GM19193 (cell line): Measurements from ENCODE around the gene FOXG1.

Experiments
- POLR2A ChIP-seq: IDR thresholded peaks from 4 replicates; pipeline ENCODE4 v1.6.1; 2011; ENCODE audit not compliant: insufficient read depth, insufficient read length; ENCODE audit errors: extremely low read depth

The FOXG1 gene

DNA sequence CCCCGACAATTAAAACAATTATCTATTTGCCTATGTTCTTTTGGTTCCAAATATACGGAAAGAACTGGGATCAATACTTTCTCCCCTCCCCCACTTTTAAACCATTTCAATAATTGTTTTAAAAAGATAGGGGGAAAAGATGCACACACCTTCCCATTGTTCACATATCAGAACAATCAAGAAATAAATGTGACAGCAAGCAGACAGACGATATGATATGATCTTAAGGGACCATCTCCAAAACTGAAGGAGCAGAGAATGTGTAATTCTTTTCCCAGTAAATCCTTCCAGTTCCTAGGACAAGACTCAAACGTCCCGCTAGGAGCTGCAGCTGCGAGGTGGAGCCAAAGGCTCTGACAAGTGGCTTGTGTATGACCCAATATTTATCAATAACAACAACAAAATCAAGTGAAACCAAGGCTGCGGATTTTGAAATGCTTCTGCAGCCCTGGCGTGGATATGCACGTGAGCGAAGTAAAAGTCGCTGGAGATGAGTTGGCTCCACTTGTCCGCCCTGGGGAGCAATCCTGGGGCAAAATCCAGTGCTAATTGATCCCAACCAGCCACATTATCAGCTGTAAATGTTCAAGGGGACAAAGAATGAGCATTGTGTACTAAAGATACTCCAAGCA lies 8.2 kb upstream of the FOXG1 start:
- TF ChIP-seq POLR2A, result no peak

DNA sequence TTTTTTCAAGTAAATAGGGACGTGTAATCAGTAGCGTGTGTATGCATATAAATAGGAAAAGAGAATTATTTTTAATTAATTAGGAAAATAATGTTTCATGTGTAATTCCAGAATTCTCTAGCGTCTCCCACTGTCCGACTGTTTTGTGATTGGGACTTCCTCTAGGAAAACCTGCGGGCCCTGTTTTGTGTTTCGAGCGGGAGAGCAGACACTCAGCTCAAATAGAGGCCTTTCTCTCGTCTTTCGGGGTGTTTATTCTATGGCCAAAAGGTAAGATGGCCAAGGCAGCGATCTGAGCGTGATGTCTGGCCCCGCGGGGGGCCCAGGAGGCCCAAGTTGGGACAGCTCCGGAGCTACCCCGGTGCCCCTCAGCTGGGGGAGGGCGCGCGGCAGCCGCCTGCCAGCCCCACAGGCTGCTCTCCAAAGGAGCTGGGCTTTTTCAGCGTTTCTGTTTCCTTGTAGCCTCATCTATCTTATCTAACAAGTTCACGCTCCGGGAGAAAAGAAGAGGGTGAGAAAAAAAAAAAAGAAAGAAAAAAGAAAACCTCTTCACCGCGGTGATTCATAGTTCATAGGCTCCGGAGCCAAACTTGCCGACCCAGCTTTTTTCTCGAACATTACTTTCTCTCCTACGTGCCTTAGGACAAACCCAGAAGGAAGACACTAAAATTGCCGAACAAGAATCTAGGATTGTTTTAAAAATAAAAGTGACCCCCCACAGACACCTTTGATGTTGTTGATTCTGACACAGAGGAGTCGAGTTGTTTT lies 7.5 kb upstream of the FOXG1 start:
- TF ChIP-seq POLR2A, result no peak

DNA sequence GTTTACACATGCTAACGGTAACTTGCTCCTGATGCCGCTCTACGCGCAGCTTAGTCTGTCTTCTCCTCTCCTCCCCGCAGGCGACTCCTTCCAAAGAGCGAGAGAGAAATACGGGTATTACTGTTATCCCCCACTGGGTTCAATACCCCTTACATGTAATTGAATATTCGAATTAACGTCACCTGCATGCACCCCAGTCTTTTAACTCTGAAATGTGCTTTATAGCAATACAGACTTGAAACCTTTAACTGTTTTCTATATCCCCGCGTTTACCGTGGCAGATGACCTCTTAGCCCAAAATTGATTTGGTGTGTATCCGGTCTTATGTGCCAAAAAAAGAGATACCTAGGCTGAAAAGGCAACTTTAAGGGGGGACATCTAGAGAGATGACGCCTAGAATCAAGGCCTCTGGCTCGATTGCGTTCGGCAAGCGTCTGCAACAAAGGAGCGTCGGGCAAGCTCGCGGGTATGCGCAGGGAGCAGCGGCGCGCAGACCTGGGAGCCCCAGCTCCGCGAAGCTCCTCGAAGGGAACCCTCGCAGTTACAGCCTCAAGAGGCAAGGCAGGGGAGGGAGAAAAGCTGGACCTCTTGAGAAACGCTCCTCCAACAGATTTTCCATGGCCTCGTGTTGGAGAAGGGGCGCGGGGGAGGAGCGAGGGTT lies 6.8 kb upstream of the FOXG1 start:
- no peak for TF ChIP-seq POLR2A

DNA sequence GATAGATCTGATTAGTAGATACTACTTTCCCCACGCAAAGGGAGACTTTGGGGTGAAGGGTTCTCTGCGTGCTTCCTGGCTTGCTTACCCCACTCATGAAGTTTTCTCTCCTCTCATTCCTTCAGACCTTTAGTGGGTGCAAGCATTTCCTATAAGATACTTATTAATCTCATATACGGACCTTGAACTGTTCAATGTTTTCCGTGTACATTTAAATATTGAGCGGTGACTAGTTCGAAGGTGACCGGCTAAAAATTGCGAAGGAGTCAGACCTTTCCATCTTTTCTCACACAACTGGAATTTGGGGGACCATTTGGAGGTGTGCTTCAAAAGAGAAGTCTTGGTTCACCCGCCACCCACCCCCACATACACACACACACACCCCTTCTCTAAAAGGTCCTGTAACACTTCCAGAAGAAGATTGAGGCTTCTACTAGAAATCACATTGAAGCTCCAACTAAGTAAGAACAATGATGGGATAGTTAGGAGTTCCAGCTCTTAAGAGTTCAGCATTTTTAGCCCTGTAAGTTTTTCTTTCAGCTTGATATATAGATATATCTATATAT lies 6.1 kb upstream of the FOXG1 start:
- no peak for TF ChIP-seq POLR2A

DNA sequence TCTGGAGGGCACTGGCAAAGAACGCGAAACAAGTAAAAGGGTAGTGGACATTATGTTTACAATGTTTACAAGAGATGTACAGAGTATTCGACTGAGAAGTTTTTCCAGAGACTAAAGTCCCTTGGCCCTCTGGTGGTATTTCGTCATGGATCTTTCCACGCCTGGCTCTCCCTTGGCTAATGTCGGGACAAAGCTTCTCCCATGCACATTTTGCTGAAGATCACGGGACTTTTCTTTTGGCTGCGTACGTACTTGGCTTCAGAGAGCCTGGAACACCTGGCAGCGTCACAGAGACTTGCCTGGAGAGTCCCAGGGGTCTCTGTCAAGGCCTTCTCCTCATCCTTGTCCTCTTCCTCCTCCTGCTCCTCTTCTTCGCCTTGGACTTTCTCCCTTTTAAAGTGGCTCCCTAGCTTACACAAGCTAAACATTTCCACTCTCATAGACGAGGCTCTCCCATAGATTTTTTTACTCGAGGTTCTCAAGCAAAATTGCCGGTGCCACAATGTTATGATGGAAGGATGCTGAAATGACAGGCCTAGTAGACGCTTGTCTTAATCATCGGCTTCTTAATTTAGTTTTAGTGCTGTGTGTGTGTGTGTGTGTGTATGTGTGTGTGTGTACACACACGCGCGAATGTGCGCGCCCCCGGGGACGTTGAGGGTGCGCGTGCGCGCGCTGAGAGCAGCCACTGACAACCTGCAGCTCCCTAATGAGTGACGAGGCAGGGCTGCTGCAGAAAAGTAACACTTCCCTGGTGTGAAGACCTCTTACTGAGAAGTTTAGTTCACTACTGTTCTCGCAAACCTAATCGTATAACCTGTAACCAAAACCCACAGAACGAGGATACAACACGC lies 4.9 kb upstream of the FOXG1 start:
- no peak for TF ChIP-seq POLR2A

DNA sequence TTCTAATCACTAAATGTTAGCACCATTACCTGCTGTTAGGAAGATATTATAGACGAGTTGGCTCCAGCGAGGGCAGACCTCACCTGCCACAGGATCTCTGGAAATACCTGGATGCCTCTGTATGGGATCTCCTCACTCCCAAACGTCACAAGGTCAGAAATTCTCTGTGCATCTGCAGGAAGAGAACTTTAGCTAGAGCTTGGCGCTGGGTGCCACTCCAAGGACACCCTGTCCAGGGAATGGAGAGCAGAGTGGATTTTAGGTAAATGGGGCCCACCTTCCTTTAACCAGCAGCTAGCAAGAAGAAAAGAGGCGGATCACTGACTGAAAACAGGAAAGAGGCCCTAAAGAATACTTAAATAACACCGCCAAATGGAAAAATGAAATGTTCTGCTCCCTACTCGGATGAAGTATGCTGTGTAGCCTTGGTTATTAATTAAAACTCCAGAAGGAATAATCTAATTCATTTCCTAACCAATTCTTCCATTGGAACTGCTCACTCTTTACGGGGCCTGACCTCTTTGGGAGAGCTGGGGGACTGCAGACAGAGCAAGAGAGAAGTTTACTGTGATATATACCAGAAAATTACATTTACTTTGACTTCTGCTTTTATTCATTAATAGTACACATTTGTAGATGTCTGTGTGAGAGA lies 4.2 kb upstream of the FOXG1 start:
- TF ChIP-seq POLR2A, result no peak

DNA sequence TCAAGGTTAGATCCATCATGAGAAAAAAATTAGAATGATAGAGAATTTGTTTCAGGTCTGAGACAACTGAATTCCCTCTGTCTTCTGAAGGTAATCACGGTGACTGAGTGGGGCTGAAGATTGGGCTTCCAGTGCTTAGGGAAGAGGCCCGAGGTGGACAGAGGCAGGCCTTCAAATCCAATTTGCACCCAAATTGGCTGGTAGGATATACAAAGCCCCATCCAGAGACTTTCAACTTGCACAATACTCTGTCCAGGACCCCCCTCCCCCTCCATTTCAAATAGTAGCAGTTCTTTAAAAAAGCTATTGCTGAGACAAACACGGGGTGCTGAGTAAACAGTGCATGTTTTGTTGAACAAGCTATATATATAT lies 3.6 kb upstream of the FOXG1 start:
- no peak for TF ChIP-seq POLR2A

DNA sequence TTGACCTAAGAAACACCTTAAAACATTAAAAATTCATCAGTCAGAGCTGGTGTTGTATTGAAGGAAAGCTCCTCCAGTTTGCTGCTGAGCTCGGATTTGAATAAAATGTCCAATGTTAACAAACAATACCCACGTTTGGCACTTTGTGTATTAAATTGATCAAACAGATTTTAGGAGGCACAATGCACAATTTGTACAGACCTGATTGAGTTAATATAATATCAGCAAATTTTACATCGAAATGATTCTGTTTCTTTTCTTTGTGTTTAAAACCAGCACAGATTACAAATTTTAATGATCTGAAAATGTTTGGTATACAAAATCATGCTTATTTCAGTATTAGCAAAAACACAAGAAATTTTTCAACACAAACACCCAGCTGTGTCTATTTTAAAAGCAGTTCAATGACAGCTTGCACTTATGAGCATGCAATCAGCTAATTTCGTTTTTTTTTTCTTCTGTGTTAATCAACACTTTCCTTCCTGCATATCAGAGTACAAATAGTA lies 2.8 kb upstream of the FOXG1 start:
- no peak for TF ChIP-seq POLR2A

DNA sequence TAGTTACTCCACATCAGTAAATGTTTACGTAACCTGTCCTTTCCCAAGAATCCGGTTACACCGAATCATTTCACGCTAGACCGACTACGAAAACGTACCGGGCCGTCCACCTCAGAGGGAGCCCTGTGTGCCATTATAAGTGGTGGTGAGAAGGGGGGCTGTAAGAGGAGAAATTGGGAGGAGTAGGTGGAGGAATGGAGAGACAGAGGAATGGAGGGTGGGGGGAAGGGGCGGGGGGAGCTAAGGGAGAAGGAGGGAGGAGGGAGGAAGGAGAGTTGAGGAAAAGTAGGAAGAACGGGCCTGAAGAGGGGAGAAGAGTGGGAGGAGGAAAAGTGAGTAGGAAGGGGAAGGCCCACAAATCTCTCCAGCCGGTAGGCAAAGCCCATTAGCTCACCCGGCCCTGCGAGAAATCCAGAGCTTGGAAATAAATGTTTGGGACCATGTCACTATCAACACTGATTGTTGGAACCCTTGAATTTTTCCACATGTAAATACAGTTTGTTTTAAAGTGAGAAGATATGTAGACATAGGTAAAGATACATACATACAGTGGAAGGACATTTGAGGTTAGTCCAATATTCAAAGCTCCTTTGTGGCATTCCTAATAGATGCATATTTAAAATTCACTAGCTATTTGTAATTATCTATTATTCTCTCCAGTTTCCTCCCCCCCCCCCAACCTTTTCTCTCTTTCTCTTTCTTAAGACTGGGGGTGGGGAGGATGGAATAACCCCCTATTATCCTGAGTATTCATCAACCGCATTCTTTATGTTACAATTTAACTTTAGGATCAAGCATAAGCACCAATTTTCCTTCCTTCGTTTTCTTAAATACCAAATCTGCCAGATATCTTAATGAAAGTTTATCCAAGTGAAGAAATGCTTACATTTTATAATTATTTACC lies 2.1 kb upstream of the FOXG1 start:
- TF ChIP-seq POLR2A, result no peak

DNA sequence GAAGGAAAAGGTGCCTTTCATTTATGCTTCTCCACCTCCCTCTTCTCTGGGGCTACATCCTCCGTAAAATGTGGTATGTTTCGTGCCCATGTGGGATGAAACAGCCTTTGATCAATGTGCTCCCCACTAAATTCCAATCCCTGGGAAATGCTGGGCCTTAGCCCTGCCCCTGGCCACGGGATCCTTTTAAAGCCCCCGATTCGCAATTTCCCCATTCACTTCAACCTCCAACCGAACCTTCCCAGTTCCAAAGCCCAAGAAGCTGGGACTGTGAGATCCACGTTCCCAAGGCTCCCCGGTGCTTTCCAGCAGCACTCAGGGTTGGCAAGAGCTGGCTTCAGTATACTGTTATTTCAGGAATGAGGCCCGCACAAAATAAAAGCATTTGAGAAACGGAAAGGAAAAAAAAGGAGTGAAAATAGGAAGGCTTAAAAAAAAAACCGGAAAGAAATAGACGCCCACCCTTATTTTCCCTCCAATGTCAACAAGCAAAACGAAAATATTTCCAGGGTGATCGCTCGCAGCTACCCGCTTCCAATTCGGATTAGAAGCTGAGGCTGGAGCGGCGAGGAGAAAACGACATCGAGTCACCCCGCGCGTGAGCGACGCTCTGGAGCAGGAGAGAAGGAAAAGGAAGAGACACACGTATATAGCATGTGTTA lies 1.3 kb upstream of the FOXG1 start:
- TF ChIP-seq POLR2A, result no peak

DNA sequence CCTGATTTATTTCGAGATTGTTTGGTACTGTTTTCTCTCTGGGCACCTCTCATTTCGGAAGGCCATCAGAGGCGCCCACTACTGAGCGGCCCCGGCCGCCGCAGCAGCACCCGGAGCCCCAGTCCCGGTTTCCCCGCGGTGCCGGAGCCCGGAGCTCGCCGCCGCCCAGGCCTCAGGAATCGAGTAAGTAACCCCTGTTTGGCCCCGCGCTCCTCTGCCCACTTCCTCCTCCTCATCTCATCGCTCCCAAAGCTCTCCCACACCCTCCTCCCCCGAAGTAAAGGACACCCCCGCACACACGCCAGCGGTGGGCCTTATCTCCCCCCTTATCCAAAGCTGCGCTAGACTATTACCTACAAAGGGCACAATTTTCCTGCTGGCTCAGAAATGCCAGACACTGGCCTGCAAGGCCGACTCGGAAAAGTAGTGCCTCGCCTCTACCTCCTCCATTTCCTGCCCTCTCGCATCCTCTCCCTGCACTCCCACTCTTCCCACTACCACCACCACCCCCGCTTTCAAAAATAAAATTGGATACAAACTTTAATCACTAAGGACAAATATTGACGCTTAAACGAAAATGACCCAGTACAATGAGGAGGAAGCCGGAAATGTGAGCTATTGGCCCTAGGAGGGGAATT lies 637 bp upstream of the FOXG1 start:
- no peak for TF ChIP-seq POLR2A

DNA sequence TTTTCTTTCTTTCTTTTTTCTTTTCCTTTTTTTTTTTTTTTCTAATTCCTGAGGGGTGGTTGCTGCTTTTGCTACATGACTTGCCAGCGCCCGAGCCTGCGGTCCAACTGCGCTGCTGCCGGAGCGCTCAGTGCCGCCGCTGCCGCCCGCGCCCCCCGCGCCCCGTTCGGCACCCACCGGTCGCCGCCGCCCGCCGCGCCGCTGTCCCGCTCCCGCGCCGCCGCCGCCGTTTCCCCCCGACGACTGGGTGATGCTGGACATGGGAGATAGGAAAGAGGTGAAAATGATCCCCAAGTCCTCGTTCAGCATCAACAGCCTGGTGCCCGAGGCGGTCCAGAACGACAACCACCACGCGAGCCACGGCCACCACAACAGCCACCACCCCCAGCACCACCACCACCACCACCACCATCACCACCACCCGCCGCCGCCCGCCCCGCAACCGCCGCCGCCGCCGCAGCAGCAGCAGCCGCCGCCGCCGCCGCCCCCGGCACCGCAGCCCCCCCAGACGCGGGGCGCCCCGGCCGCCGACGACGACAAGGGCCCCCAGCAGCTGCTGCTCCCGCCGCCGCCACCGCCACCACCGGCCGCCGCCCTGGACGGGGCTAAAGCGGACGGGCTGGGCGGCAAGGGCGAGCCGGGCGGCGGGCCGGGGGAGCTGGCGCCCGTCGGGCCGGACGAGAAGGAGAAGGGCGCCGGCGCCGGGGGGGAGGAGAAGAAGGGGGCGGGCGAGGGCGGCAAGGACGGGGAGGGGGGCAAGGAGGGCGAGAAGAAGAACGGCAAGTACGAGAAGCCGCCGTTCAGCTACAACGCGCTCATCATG lies 654 bp downstream of the FOXG1 start:
- TF ChIP-seq POLR2A, result no peak
